Esophagus muscularis mucosa (tissue), 4 donors: Measurements from ENCODE around the gene MLC1. TPM values are rescaled to one million over a fixed set of nuclear protein-coding genes. Genes with fewer than 3 reads are reported as not detected.

Experiments
- DNase-seq: peaks from one replicate; pipeline ENCODE4 v3.0.0-alpha.2; 2017; ENCODE audit errors: extremely low spot score
- H3K27ac ChIP-seq, 4 donors: fragments of 200-600 bp; sonication (generic); replicated peaks in 1 of 4; 1 replicate in 3 of 4; 2 replicates in 1 of 4; pipeline ENCODE4 v1.5.1; 2016 to 2019; ENCODE audit warnings: mild to moderate bottlenecking in 1 of 4
- H3K27me3 ChIP-seq, 4 donors: fragments of 200-600 bp; sonication (generic); one replicate each; pipeline versions ENCODE4 v1.5.1 to v1.6.0; 2016 to 2019
- H3K36me3 ChIP-seq, 4 donors: fragments of 200-600 bp; sonication (generic); one replicate each; pipeline ENCODE4 v1.5.1; 2016 to 2019
- H3K4me1 ChIP-seq, 4 donors: fragments of 200-600 bp; sonication (generic); one replicate each; pipeline ENCODE4 v1.5.1; 2016 to 2019
- H3K4me3 ChIP-seq, 4 donors: fragments of 200-600 bp; sonication (generic); 1 replicate in 2 of 4; 2 replicates in 2 of 4; pipeline ENCODE4 v1.5.1; 2016 to 2019; ENCODE audit warnings: mild to moderate bottlenecking in 4 of 4, moderate library complexity in 1 of 4
- H3K9me3 ChIP-seq, 4 donors: fragments of 200-600 bp; sonication (generic); 1 replicate in 3 of 4; 2 replicates in 1 of 4; pipeline ENCODE4 v1.5.1; 2016 to 2019
- CTCF ChIP-seq, 3 experiments: fragments of 200-600 bp in 2 of 3; fragments of 450-650 bp in 1 of 3; sonication (generic) in 2 of 3; IDR thresholded peaks; one replicate each; pipeline ENCODE4 v1.5.1; 2017 to 2019; ENCODE audit warnings: antibody characterized with exemption in 3 of 3, mild to moderate bottlenecking in 2 of 3, moderate library complexity in 1 of 3
- EP300 ChIP-seq: sonication (generic); formaldehyde crosslinking; IDR thresholded peaks from one replicate; pipeline ENCODE4 v1.6.1; 2017; ENCODE audit warnings: antibody characterized with exemption
- POLR2A ChIP-seq: fragments of 450-650 bp; IDR thresholded peaks from one replicate; pipeline ENCODE4 v1.6.1; 2017; ENCODE audit warnings: antibody characterized with exemption, moderate library complexity, mild to moderate bottlenecking, low read depth
- POLR2AphosphoS5 ChIP-seq, 2 donors: sonication (generic); formaldehyde crosslinking; IDR thresholded peaks; one replicate each; pipeline ENCODE4 v1.6.1; 2017; ENCODE audit warnings: antibody characterized with exemption in 2 of 2
- WGBS: methylation state at CpG from one replicate; pipeline ENCODE4 v1.1.5; 2018; 5-methylcytosine and 5-hydroxymethylcytosine counted together
- intact Hi-C: fragments of 100-400 bp; cut with DNase I; formaldehyde crosslinking; loops from one replicate; pipeline ENCODE4 v1.15.1; 2023
- total RNA-seq, 4 donors: library from RNA; depleted of rRNA; stranded (reverse); fragments of >200 nt; gene quantifications; one replicate each; pipeline versions ENCODE4 v1.1.0 to v1.2.1, GENCODE V29; 2016

MLC1 gene
- total RNA-seq, 4 donors from 2014 or later = 0.13 to 0.17 (median 0.17) TPM; not detected in 1

- no peaks in the 10 kb centered on the region for H3K36me3 ChIP-seq
- peaks cover 5 to 11% (median 9%) of the 10 kb centered on the region in 4 donors for H3K4me1 ChIP-seq
- 80% methylated on average over 28 of the region's 43 CpGs for WGBS
- no peak for TF ChIP-seq POLR2A
- TF ChIP-seq POLR2AphosphoS5 (IDR thresholded peaks at IDR 0.05) = no peak
- no peak for TF ChIP-seq CTCF (IDR thresholded peaks at IDR 0.05)
- no peak for TF ChIP-seq EP300
- no peak overlapping the region for H3K4me3 ChIP-seq
- H3K27ac ChIP-seq = no peak overlapping the region
- DNase-seq = no peak
- H3K27me3 ChIP-seq = peaks cover 0 to 66% (median 5%) of the 10 kb centered on the region in 4 donors
- intact Hi-C loops = loop anchor here (10.0 kb wide), 1 partner anchor 270 kb away; no protein-coding TSS in a partner anchor
- peaks cover 0 to 11% (median 7%) of the 10 kb centered on the region in 4 donors for H3K9me3 ChIP-seq
Measured at GRCh38 chr22:50034126-50035081, 50.8 kb downstream of the MLC1 start.

GRCh38 chr22:50032941-50033601, 52.2 kb downstream of the MLC1 start:
- WGBS = 91% methylated on average over 11 of the region's 23 CpGs
- no peak overlapping the region for H3K27ac ChIP-seq
- intact Hi-C loops = loop anchor here (10.0 kb wide), 1 partner anchor 268 kb away; no protein-coding TSS in a partner anchor
- no peak overlapping the region for H3K4me3 ChIP-seq
- DNase-seq = no peak
- peaks cover 0 to 3% (median 0%) of the 10 kb centered on the region in 4 donors for H3K9me3 ChIP-seq
- H3K4me1 ChIP-seq = peaks cover 5 to 11% (median 9%) of the 10 kb centered on the region in 4 donors
- peaks cover 0 to 65% (median 5%) of the 10 kb centered on the region in 4 donors for H3K27me3 ChIP-seq
- H3K36me3 ChIP-seq = no peaks in the 10 kb centered on the region
- no peak for TF ChIP-seq EP300
- no peak for TF ChIP-seq POLR2AphosphoS5 (IDR thresholded peaks at IDR 0.05)
- TF ChIP-seq POLR2A = no peak
- TF ChIP-seq CTCF (IDR thresholded peaks at IDR 0.05) = no peak

- H3K4me1 ChIP-seq = peaks cover 5 to 11% (median 9%) of the 10 kb centered on the region in 4 donors
- H3K36me3 ChIP-seq = no peaks in the 10 kb centered on the region
- DNase-seq = no peak
- H3K27me3 ChIP-seq = peaks cover 0 to 73% (median 5%) of the 10 kb centered on the region in 4 donors
- no peak overlapping the region for H3K27ac ChIP-seq
- intact Hi-C loops = loop anchor here (10.0 kb wide), 1 partner anchor 267 kb away; no protein-coding TSS in a partner anchor
- H3K9me3 ChIP-seq = no peaks in the 10 kb centered on the region
- WGBS = 82% methylated on average over 11 of the region's 24 CpGs
- H3K4me3 ChIP-seq = no peak overlapping the region
- TF ChIP-seq EP300 (no peak), CTCF (IDR thresholded peaks at IDR 0.05) (no peak), POLR2A (no peak), POLR2AphosphoS5 (IDR thresholded peaks at IDR 0.05) (no peak)
Measured at GRCh38 chr22:50032109-50032871, 52.9 kb downstream of the MLC1 start.
